H9 (cell line): Measurements from ENCODE around the gene SHISA4. TPM values are rescaled to one million over a fixed set of nuclear protein-coding genes. Genes with fewer than 3 reads are reported as not detected.
"Not testable (repeated sequence)": the region's sequence is repeated elsewhere in the genome, so short reads cannot be mapped to it uniquely, and the experiment has no call there.

Experiments
- DNase-seq: peaks from one replicate; pipeline ENCODE4 v3.0.0-alpha.2; 2017
- H2AFZ ChIP-seq: one replicate; pipeline ENCODE4 v1.6.1; 2013; ENCODE audit warnings: mild to moderate bottlenecking, low read length, control low read depth, moderate library complexity
- H2AK5ac ChIP-seq: 2 replicates; pipeline ENCODE4 v1.6.1; 2013; ENCODE audit warnings: low read length, control low read depth, mixed read lengths; ENCODE audit not compliant: insufficient read length
- H2BK120ac ChIP-seq: one replicate; pipeline ENCODE4 v1.6.1; 2013; ENCODE audit warnings: low read depth, mild to moderate bottlenecking, low read length, control low read depth, inconsistent platforms; ENCODE audit not compliant: poor library complexity, severe bottlenecking
- H2BK12ac ChIP-seq: 2 replicates; pipeline ENCODE4 v1.6.1; 2013; ENCODE audit warnings: low read length, control low read depth, mixed read lengths, low read depth; ENCODE audit not compliant: insufficient read length
- H2BK15ac ChIP-seq: 2 replicates; pipeline ENCODE4 v1.6.1; 2013; ENCODE audit warnings: low read depth, low read length, control low read depth
- H2BK20ac ChIP-seq: one replicate; pipeline ENCODE4 v1.6.1; 2013; ENCODE audit warnings: low read depth, mild to moderate bottlenecking, low read length, control low read depth, inconsistent platforms; ENCODE audit not compliant: poor library complexity, severe bottlenecking
- H2BK5ac ChIP-seq: 2 replicates; pipeline ENCODE4 v1.6.1; 2013; ENCODE audit warnings: low read length, control low read depth, mixed read lengths; ENCODE audit not compliant: insufficient read length
- H3K14ac ChIP-seq: 2 replicates; pipeline ENCODE4 v1.6.1; 2013; ENCODE audit warnings: low read length, control low read depth; ENCODE audit not compliant: insufficient read depth
- H3K18ac ChIP-seq: 2 replicates; pipeline ENCODE4 v1.6.1; 2013; ENCODE audit warnings: low read depth, mild to moderate bottlenecking, mixed read lengths, low read length, control low read depth; ENCODE audit not compliant: insufficient read length
- H3K23ac ChIP-seq: 2 replicates; pipeline ENCODE4 v1.6.1; 2013; ENCODE audit warnings: low read length, control low read depth, mixed read lengths, low read depth; ENCODE audit not compliant: insufficient read length
- H3K23me2 ChIP-seq: 2 replicates; pipeline ENCODE4 v1.6.1; 2013; ENCODE audit warnings: low read depth, mild to moderate bottlenecking, mixed read lengths, low read length, control low read depth; ENCODE audit not compliant: insufficient read length, poor library complexity, severe bottlenecking
- H3K27ac ChIP-seq: 2 replicates; pipeline ENCODE4 v1.5.1; 2013; ENCODE audit warnings: low read length, control low read depth, mixed read lengths, low read depth; ENCODE audit not compliant: insufficient read length
- H3K27me3 ChIP-seq: 2 replicates; pipeline ENCODE4 v1.6.1; 2013; ENCODE audit warnings: low read length, control low read depth, inconsistent platforms; ENCODE audit not compliant: insufficient read depth
- H3K4ac ChIP-seq: 2 replicates; pipeline ENCODE4 v1.6.1; 2013; ENCODE audit warnings: low read depth, mild to moderate bottlenecking, control low read depth, inconsistent platforms, low read length, moderate library complexity
- H3K4me1 ChIP-seq: 2 replicates; pipeline ENCODE4 v1.6.1; 2013; ENCODE audit warnings: low read length, control low read depth, inconsistent platforms; ENCODE audit not compliant: insufficient read depth
- H3K4me2 ChIP-seq: 2 replicates; pipeline ENCODE4 v1.6.1; 2013; ENCODE audit warnings: low read length, control low read depth, mixed read lengths; ENCODE audit not compliant: insufficient read length, insufficient read depth
- H3K56ac ChIP-seq: 2 replicates; pipeline ENCODE4 v1.6.1; 2013; ENCODE audit warnings: low read depth, mild to moderate bottlenecking, mixed read lengths, low read length, control low read depth; ENCODE audit not compliant: insufficient read length
- H3K79me1 ChIP-seq: 2 replicates; pipeline ENCODE4 v1.6.1; 2013; ENCODE audit warnings: low read depth, mild to moderate bottlenecking, moderate library complexity, low read length, control low read depth, inconsistent platforms; ENCODE audit not compliant: insufficient read depth, poor library complexity, severe bottlenecking
- H3K79me2 ChIP-seq: 2 replicates; pipeline ENCODE4 v1.6.1; 2013; ENCODE audit warnings: low read length, control low read depth, inconsistent platforms; ENCODE audit not compliant: insufficient read depth
- H3K9ac ChIP-seq: 2 replicates; pipeline ENCODE4 v1.6.1; 2013; ENCODE audit warnings: low read length, control low read depth, mixed read lengths; ENCODE audit not compliant: insufficient read length; ENCODE audit errors: extremely low read depth
- H3K9me3 ChIP-seq: one replicate; pipeline ENCODE4 v1.6.1; 2013; ENCODE audit warnings: low read depth, low read length, inconsistent platforms; ENCODE audit not compliant: control insufficient read depth
- H3T11ph ChIP-seq: one replicate; pipeline ENCODE4 v1.6.1; 2013; ENCODE audit warnings: mild to moderate bottlenecking, low read length, control low read depth, inconsistent platforms
- H4K20me1 ChIP-seq: one replicate; pipeline ENCODE4 v1.6.1; 2013; ENCODE audit not compliant: control insufficient read depth, insufficient read length, insufficient read depth
- H4K5ac ChIP-seq: 2 replicates; pipeline ENCODE4 v1.6.1; 2013; ENCODE audit warnings: low read depth, mild to moderate bottlenecking, mixed read lengths, low read length, control low read depth; ENCODE audit not compliant: insufficient read length
- H4K8ac ChIP-seq: replicated peaks from 2 replicates; pipeline ENCODE4 v1.6.1; 2013; ENCODE audit warnings: low read length, control low read depth, mixed read lengths, low read depth; ENCODE audit not compliant: insufficient read length
- H4K91ac ChIP-seq: 2 replicates; pipeline ENCODE4 v1.6.1; 2013; ENCODE audit warnings: low read depth, mild to moderate bottlenecking, moderate library complexity, mixed read lengths, low read length, control low read depth; ENCODE audit not compliant: insufficient read length
- H3K27ac Mint-ChIP-seq, 3 experiments: 2 replicates in 2 of 3; 3 replicates in 1 of 3; pipeline ENCODE4 v1.8.0; 2020 to 2021; ENCODE audit warnings: mixed read lengths in 3 of 3, mild to moderate bottlenecking in 1 of 3, moderate library complexity in 1 of 3
- H3K27me3 Mint-ChIP-seq: 2 replicates; pipeline ENCODE4 v1.8.0; 2021; ENCODE audit warnings: low read depth, mild to moderate bottlenecking, moderate library complexity, mixed read lengths
- H3K36me3 Mint-ChIP-seq, 3 experiments: 2 replicates in 2 of 3; 3 replicates in 1 of 3; pipeline ENCODE4 v1.8.0; 2020 to 2021; ENCODE audit warnings: low read depth in 3 of 3, mixed read lengths in 3 of 3; ENCODE audit not compliant: insufficient read depth in 1 of 3
- H3K4me1 Mint-ChIP-seq, 2 experiments: 2 replicates each; pipeline ENCODE4 v1.8.0; 2020; ENCODE audit warnings: mixed read lengths in 2 of 2
- H3K4me3 Mint-ChIP-seq, 2 experiments: 2 replicates in 1 of 2; 3 replicates in 1 of 2; pipeline ENCODE4 v1.8.0; 2020 to 2021; ENCODE audit warnings: mild to moderate bottlenecking in 2 of 2, mixed read lengths in 2 of 2, moderate library complexity in 1 of 2
- H3K9me3 Mint-ChIP-seq, 2 experiments: 2 replicates in 1 of 2; 3 replicates in 1 of 2; pipeline ENCODE4 v1.8.0; 2020; ENCODE audit warnings: mild to moderate bottlenecking in 2 of 2, mixed read lengths in 2 of 2, moderate library complexity in 1 of 2
- WGBS: extraction: QIAGEN DNeasy Blood & Tissue Kit; methylation state at CpG from one replicate; pipeline ENCODE4 v1.1.7; 2013; ENCODE audit warnings: missing lambda C conversion rate, low lambda C conversion rate, mixed read lengths; ENCODE audit not compliant: insufficient read length; ENCODE audit errors: extremely low coverage; 5-methylcytosine and 5-hydroxymethylcytosine counted together
- total RNA-seq: library from RNA; stranded (reverse); gene quantifications from 2 replicates; pipeline ENCODE4 v1.2.1, GENCODE V29; 2021
- TF ChIP-seq, protein P1 (sequence below): fragments of 200-600 bp; sonication (generic); conservative IDR thresholded peaks from 3 replicates; pipeline ENCODE4 v1.8.0; 2021; ENCODE audit warnings: antibody characterized with exemption, mild to moderate bottlenecking

Gene SHISA4
- total RNA-seq, 1 experiment from 2014 or later = 6.3 TPM

DNA sequence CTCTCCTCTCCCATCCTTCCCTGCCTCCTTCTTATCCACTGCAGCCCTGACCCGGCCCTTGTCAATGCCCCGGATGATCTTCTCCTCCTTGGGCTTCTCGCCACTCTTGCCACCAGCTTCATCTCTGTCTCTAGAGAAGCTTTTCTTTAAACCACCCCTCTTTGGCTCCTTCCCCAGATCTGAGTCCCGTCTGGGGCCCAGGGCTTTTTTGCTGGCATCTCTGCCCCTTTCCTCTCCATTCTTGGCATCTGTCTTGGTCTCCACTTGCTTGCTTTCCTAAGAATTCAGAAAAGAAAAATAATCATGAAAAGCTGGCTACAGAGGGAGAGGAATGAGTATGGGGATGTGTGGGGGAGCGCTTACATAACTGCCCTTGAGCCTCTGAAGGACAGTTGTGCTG, 11.8 kb downstream of the SHISA4 start:
- Histone ChIP-seq H4K8ac (no peak overlapping the region), H4K5ac (no peak overlapping the region), H2AFZ (no peak overlapping the region), H2BK20ac (no peak overlapping the region), H2BK5ac (no peak overlapping the region), H2BK12ac (no peak overlapping the region), H3K18ac (no peak overlapping the region), H3K23ac (no peak overlapping the region), H3K79me1 (no peaks in the 10 kb centered on the region), H4K91ac (no peak overlapping the region), H3K4me1 (no peaks in the 10 kb centered on the region; the same call in 1 of the 2 replicates), H2BK15ac (no peak overlapping the region), H3K56ac (no peak overlapping the region), H3T11ph (no peak overlapping the region), H4K20me1 (no peaks in the 10 kb centered on the region), H3K4ac (no peak overlapping the region), H3K79me2 (no peaks in the 10 kb centered on the region), H3K4me2 (no peak overlapping the region), H3K23me2 (no peaks in the 10 kb centered on the region), H3K27me3 (no peaks in the 10 kb centered on the region; the same call in 1 of the 2 replicates), H3K14ac (no peak overlapping the region), H3K9me3 (no peaks in the 10 kb centered on the region), H3K9ac (no peak overlapping the region), H2BK120ac (no peak overlapping the region), H2AK5ac (no peak overlapping the region), H3K27ac (no peak overlapping the region)
- no peaks in the 10 kb centered on the region for H3K9me3 Mint-ChIP-seq
- no peak overlapping the region for H3K4me3 Mint-ChIP-seq
- no peak for DNase-seq
- H3K27me3 Mint-ChIP-seq = no peaks in the 10 kb centered on the region; the same call in 1 of the 2 replicates
- H3K4me1 Mint-ChIP-seq = peaks cover 9 to 16% of the 10 kb centered on the region in 2 experiments
- H3K27ac Mint-ChIP-seq = no peak overlapping the region
- TF ChIP-seq, protein P1, sequence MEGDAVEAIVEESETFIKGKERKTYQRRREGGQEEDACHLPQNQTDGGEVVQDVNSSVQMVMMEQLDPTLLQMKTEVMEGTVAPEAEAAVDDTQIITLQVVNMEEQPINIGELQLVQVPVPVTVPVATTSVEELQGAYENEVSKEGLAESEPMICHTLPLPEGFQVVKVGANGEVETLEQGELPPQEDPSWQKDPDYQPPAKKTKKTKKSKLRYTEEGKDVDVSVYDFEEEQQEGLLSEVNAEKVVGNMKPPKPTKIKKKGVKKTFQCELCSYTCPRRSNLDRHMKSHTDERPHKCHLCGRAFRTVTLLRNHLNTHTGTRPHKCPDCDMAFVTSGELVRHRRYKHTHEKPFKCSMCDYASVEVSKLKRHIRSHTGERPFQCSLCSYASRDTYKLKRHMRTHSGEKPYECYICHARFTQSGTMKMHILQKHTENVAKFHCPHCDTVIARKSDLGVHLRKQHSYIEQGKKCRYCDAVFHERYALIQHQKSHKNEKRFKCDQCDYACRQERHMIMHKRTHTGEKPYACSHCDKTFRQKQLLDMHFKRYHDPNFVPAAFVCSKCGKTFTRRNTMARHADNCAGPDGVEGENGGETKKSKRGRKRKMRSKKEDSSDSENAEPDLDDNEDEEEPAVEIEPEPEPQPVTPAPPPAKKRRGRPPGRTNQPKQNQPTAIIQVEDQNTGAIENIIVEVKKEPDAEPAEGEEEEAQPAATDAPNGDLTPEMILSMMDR = no peak
- H3K36me3 Mint-ChIP-seq = peaks cover 0 to 1% (median 0%) of the 10 kb centered on the region in 3 experiments; a peak in 1 of 7 replicates
- WGBS = no CpG with 5 or more reads among the region's 5 CpGs

DNA sequence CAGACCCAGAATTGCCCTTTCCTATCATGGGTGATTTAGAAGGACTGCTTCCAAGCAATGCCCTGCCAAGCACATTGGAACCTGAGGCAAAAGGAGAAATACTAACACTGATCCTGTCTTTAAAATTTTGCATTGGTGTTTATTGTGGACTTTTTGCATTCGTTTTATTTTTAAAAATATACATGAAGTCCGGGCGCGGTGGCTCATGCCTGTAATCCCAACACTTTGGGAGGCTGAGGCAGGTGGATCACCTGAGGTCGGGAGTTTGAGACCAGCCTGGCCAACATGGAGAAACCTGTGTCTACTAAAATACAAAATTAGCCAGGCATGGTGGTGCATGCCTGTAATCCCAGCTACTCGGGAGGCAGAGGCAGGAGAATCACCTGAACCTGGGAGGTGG, 12.3 kb downstream of the SHISA4 start:
- not testable (repeated sequence) for H3K79me1 ChIP-seq, H3K18ac ChIP-seq, H3K14ac ChIP-seq, H3K27me3 Mint-ChIP-seq, H2BK15ac ChIP-seq, H4K20me1 ChIP-seq, H3K9ac ChIP-seq, H2BK120ac ChIP-seq, H2AK5ac ChIP-seq, H3K9me3 Mint-ChIP-seq, H3K79me2 ChIP-seq, H3K27ac ChIP-seq, H2BK12ac ChIP-seq, H3K23me2 ChIP-seq, H4K91ac ChIP-seq, H4K8ac ChIP-seq, H4K5ac ChIP-seq, H3K4me1 ChIP-seq, H3K4me3 Mint-ChIP-seq, H3K56ac ChIP-seq, H3K4me2 ChIP-seq, H3K23ac ChIP-seq, H3K36me3 Mint-ChIP-seq, H3K4ac ChIP-seq, H2AFZ ChIP-seq, H3T11ph ChIP-seq, H2BK5ac ChIP-seq, H3K27ac Mint-ChIP-seq, H2BK20ac ChIP-seq, H3K27me3 ChIP-seq, H3K9me3 ChIP-seq, DNase-seq
- H3K4me1 Mint-ChIP-seq = peaks cover 3 to 14% of the 10 kb centered on the region in 2 experiments
- WGBS = no CpG with 5 or more reads among the region's 6 CpGs
